Stimulated activated CD8-positive, alpha-beta memory T cell treated with anti-CD3 and anti-CD28 coated beads, Interleukin-15, amount 100 ng/mL, for 48 hours (primary cell): Measurements from ENCODE around the gene APPL2.
A peak's percentile ranks its signal among the peaks of the same experiment; 100 is the strongest.

Source experiments
- DNase-seq, 2 donors: peaks; one replicate each; pipeline ENCODE4 v3.0.0-alpha.2; 2020; ENCODE audit warnings: low read depth in 2 of 2

Gene APPL2

DNA sequence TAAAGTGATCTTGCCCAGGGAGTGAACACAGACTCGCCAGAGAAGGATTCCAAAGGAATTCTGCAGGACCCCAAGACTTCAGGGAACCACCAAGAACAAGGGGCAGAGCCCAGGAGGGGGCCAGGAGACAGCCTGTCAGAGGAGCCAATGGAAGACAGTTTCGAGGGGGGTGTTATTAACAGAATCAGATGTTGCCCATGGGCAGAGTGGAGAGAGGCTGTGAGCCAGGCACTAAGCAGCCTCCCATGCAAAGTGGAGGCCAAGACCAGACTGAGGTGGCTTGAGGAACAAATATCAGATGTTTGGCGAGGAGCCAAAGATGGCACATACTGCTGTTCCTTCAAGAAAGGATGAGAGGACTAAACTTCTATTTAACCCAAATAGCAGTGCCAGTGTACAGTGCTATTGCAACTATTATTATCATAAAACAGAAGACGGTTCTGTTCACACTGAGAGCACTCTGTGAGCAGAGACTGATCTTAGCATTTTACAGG is 12.6 kb downstream of the APPL2 start:
- no peak for DNase-seq

DNA sequence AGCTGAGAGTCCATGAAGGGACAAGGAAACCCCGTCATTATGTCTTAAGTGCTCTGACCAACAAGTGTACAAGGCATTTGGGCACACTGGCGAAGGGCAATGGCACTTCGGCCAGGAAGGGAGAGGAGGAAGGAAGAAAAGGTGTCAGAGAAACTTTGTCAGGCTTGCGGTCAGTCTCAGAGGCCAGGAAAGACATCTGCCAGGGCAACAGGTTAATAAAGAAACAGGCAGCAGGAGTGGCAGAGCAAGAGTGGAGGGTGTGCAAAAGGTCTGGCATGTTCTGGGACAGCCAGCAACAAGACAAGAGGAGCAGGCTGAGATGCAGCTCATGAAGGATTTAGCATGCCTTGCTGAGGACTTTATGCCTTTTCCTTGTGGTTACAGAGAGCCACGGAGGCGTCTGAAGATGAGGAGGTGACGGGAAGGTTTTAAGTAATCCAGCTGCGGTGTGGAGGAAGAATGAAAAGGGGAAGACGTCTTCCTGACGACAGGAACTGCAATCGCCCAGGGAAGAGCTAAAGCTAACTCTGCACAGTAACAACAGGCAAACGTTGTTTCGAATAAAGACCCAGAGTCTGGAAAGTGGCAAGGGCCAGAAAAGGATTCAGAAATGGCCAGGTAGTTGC is 13.1 kb downstream of the APPL2 start:
- DNase-seq = no peak

- no peak for DNase-seq
Observed at GRCh38 chr12:105222284-105222655, 13.7 kb downstream of the APPL2 start.

GRCh38 chr12:105221583-105222283 is 14.2 kb downstream of the APPL2 start:
- DNase-seq = no peak

- no peak for DNase-seq
Observed at GRCh38 chr12:105220929-105221290, 15.1 kb downstream of the APPL2 start.

GRCh38 chr12:105220150-105220928 is 15.6 kb downstream of the APPL2 start:
- DNase-seq = no peak

- no peak for DNase-seq
Observed at GRCh38 chr12:105219261-105220028, 16.5 kb downstream of the APPL2 start.

DNA sequence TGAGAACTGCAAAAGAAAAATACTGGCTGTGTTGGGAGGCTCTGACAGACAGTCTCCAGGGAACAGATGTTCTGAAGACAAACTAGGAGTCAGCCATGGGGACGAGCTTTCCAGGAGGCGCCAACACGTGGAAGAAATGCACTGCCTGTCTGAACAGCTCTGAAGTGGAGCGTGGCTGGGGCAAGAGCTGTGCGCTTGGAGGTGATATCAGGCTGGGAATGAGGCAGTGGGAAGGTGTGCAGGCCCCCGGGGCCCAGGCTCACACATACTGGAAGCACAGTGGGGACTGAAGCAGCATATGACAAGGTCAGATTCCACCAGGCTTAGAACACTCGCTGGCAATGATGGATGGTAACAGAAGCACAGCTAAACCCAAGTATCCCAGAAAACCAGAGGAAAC is 17.5 kb downstream of the APPL2 start:
- no peak for DNase-seq

DNA sequence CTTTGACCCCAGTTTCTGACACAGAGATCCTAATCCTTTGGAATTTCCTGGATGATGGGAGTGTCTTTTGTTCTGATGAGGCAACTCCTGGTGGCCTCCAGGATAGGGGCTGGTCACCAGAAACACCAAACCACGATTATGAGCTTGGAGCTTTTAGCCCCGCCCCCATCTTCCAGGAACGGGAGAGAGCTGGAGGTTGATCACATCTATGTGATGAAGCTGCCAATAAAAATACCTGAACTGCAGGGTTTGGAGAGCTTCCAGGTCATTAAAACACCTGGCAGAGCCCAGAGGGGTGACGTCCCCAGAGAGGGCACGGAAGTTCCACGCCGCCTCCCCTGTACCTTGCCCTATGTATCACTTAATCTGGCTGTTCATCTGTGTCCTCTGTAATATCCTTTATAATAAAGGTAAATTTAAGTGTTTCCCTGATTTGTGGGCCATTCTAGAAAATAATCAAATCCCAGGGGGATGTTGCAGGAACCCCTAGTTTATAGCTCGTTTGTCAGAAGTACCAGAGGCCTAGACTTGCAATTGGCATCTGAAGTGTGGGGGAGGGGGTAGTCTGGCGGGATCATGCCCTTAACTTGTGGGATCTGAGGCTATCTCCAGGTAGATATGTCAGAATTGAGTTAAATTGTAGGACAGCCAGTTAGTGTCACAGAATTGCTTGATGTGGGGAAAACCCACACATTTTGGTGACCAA is 21.2 kb downstream of the APPL2 start:
- no peak for DNase-seq

DNA sequence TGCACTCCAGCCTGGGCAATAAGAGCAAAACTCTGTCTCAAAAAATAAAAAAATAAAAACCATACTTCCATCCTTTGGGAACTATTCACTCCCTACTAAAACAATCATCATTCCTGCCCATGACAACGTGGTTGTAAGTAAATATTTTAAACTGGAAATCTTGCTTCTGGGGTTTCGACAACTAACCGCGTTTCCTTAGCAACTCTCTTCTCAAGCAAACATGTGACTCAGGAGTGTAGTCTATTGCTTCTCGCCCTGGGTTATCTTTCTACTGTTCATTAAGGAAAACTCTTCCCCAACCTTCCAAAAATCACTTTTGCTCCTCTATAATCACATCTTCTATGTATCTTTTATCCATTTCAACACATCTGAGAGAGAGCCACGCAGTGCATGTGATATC is 21.8 kb downstream of the APPL2 start:
- DNase-seq = no peak

GRCh38 chr12:105212438-105212837 is 23.5 kb downstream of the APPL2 start:
- no peak for DNase-seq

DNA sequence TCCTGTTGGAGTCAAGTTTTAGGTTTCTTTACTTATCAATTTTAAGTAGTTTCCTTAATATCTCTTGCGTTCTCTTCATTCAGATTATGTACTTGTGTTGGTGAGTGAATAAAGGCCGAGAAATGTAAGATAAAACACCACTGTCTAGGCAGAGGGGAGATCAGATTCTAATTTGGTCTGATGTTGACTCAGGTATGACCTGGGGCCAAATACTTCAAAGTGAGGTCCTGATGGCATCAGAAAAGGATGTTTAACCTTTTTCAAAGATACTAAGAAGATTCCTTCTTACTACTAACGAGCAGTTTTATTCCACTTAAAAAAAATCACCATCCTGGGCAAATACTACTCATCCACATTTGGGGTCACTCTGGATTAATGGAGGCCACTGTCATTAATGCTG is 26.9 kb downstream of the APPL2 start:
- DNase-seq = no peak

GRCh38 chr12:105206686-105207374 is 29.1 kb downstream of the APPL2 start:
- no peak for DNase-seq

DNA sequence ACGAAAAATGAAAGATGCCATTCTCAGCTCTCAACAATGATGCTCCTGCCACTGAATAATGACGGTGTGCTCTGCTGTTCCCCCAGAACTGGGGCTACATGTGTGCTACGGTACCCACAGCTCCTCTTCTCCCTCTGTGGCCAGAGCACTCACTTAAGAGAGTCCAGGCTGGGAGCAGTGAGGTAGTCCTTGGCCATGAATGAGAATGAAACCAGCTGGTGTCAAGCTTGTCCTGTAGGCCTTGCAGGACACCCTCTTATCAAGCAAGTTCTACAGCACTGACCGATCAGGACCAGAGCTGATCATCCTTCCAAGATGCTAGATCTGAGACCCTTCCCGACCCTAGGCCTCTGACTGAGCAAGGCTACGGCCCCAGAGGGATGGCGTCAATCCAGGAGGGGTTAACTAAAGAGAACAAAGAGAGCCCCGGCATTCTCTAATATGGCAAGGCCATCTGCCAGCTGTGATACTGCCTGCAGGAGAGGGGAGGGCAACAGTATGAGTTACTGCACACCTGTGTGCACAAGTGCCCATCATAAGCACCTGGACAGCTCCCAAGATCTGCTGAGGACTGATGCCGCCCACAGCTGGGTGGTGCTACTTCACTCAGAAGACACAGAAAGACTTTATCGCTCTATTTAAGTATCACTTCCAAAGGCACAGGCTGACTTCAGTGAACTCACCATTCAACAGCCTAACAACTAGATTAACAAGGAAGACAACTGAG is 30.5 kb downstream of the APPL2 start:
- no peak for DNase-seq

GRCh38 chr12:105204916-105205315 is 31.1 kb downstream of the APPL2 start:
- DNase-seq = peak; percentile 14 to 18

DNA sequence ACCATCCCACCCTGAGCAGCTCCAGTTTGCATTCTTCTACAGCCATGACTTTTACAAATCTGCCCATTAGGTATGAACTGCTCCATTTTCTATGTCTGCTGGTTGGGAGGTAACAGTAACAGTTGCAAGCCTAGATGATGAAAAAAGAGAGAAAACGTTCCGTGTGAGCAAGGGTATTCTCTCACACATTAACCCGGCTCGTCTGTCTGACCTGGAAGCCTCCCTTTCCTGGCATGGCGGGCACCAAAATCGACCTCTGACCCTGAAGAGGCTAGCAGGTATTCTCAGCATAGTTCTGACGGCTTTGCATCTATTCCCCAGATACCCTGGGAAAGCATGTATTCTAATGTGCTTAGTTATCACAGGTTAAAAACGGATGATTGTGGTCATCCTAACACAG is 31.8 kb downstream of the APPL2 start:
- no peak for DNase-seq

- no peak for DNase-seq
Observed at GRCh38 chr12:105202202-105202601, 33.8 kb downstream of the APPL2 start.

DNA sequence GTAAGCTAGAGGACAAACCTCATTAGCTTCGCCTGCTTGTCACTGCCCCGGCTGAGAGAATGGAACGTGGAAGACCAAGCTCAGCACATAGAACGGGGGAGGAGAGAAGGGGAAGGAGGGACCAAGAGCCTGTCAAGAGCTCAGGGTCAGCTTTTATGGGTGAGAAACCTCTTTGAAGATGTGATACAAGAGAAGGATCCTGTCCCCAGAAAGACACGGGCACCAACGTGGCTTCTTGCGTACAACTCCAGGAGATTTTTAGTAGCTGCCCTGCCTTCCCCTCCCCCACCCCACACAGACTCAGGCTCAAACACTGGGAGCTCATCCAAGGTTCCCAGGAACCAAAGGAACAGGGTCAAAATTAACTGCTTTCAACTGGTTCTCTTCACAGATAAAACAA is 34.7 kb downstream of the APPL2 start:
- no peak for DNase-seq

DNA sequence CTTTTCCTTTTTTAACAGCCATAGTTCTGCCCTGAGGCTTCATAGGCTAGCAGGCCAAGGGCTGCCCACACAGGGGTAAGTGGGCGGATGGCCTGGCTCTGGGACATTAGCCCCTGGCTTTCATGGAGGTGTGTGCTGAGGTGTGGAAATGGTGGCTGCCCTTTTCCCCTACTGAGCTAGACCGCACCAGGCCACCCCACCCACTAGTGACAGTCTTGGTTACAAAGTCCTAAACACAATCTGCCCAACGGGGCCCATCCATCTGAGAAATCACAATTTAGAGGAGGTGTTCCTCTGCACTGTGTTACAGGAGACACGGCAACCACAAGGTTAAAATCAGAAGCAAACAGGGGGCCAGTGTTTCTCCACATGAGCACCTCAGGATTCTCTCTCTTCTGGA is 35.6 kb downstream of the APPL2 start:
- DNase-seq = no peak

DNA sequence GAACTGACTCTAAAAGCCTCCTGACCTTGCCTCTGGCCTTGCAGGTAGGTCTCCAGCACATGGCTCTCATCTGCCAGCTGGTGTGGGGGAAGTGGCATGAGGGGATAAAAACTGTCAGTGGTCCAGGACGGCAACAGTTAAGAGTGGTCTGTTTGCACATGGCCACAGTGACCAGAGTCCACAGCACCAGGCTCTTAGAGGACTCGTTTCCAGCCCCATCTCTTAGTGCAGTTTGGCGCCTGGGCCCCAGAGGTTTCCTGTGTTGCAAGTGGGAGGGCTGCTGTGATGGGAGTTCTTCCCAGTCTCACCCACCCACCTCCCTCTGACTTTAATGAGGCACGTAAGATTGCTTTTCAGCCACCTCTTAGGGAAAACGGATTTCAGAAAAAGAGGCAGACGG is 37.0 kb downstream of the APPL2 start:
- no peak for DNase-seq
